HepG2 (cell line): ENCODE results near the gene RFX6.

ENCODE experiments used
- CEBPB ChIP-seq: IDR thresholded peaks from 2 replicates; pipeline ENCODE4 v1.6.1; 2011; ENCODE audit warnings: low read depth, low read length, improper control_type of control experiment, borderline replicate concordance
- FOSL1 ChIP-seq: sonication (generic); formaldehyde crosslinking; IDR thresholded peaks from 2 replicates; pipeline ENCODE4 v1.9.0; 2021; ENCODE audit warnings: missing genetic modification reagents, borderline replicate concordance
- NFE2L2 ChIP-seq: fragments of 150-350 bp; IDR thresholded peaks from 2 replicates; pipeline ENCODE4 v1.6.1; 2014; ENCODE audit warnings: low read length
- ZNF709 ChIP-seq: sonication (generic); formaldehyde crosslinking; IDR thresholded peaks from 2 replicates; pipeline ENCODE4 v1.5.0; 2020; ENCODE audit warnings: mild to moderate bottlenecking, missing genetic modification reagents
- TF ChIP-seq, protein P1 (sequence below): sonication (generic); formaldehyde crosslinking; IDR thresholded peaks from 2 replicates; pipeline ENCODE4 v1.5.0; 2020; ENCODE audit warnings: mild to moderate bottlenecking, missing genetic modification reagents, moderate library complexity
- TF ChIP-seq, protein P2 (sequence below): sonication (generic); formaldehyde crosslinking; conservative IDR thresholded peaks from 2 replicates; pipeline ENCODE4 v1.8.1; 2023; ENCODE audit warnings: missing genetic modification reagents

DNA sequence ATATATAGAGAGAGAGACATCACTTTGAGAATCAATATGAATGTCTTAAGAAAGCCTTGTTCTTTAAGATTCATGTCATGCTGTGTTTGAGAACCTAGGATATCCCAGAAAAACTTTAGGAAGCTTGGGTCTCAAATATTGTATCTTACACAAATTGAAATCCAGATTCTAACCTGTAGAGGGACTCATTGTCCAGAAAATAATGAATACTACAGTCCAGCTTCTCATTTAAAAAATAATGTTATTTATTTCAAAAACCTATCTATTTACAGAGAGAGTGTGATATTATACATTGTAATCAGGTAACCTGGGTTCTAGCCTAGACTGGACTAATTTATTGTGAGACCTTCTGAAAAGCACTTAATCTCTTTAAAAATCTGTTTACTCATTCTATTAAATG, 4.2 kb downstream of the RFX6 start:
- TF ChIP-seq, protein P1, sequence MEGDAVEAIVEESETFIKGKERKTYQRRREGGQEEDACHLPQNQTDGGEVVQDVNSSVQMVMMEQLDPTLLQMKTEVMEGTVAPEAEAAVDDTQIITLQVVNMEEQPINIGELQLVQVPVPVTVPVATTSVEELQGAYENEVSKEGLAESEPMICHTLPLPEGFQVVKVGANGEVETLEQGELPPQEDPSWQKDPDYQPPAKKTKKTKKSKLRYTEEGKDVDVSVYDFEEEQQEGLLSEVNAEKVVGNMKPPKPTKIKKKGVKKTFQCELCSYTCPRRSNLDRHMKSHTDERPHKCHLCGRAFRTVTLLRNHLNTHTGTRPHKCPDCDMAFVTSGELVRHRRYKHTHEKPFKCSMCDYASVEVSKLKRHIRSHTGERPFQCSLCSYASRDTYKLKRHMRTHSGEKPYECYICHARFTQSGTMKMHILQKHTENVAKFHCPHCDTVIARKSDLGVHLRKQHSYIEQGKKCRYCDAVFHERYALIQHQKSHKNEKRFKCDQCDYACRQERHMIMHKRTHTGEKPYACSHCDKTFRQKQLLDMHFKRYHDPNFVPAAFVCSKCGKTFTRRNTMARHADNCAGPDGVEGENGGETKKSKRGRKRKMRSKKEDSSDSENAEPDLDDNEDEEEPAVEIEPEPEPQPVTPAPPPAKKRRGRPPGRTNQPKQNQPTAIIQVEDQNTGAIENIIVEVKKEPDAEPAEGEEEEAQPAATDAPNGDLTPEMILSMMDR (CRISPR knock-in tag): peak; percentile 42
- TF ChIP-seq ZNF709 (CRISPR knock-in tag) (no peak), NFE2L2 (no peak), CEBPB (no peak), FOSL1 (CRISPR knock-in tag) (no peak)
- TF ChIP-seq, protein P2, sequence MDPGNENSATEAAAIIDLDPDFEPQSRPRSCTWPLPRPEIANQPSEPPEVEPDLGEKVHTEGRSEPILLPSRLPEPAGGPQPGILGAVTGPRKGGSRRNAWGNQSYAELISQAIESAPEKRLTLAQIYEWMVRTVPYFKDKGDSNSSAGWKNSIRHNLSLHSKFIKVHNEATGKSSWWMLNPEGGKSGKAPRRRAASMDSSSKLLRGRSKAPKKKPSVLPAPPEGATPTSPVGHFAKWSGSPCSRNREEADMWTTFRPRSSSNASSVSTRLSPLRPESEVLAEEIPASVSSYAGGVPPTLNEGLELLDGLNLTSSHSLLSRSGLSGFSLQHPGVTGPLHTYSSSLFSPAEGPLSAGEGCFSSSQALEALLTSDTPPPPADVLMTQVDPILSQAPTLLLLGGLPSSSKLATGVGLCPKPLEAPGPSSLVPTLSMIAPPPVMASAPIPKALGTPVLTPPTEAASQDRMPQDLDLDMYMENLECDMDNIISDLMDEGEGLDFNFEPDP: no peak
